H1 (cell line): ENCODE data around the gene LARP4B. TPM values are rescaled to one million over a fixed set of nuclear protein-coding genes. Genes with fewer than 3 reads are reported as not detected.

Experiments used
- CTCF ChIA-PET: fragments of 300-600 bp; sonication (Branson Sonifier 250); formaldehyde crosslinking; loops from one replicate; lab custom pipeline; 2021; ENCODE audit not compliant: partially characterized antibody; lab: Charles Lee
- POLR2A ChIA-PET: fragments of 300-600 bp; sonication (Branson Sonifier 250); formaldehyde crosslinking; loops from one replicate; lab custom pipeline; 2021; ENCODE audit warnings: inconsistent platforms; ENCODE audit not compliant: partially characterized antibody; lab: Charles Lee
- DNase-seq, 2 experiments: peaks; one replicate each; pipeline versions ENCODE4 v3.0.0 to v3.0.0-alpha.2; 2010 to 2022; ENCODE audit warnings: low spot score in 2 of 2, low read depth in 1 of 2, mixed read lengths in 1 of 2
- FAIRE-seq: peaks from 2 replicates; lab custom pipeline; 2011; peaks lifted over from hg19 to GRCh38; lab: Jason Lieb, UNC
- H2AFZ ChIP-seq: 2 replicates; pipeline ENCODE4 v1.8.1; 2012; ENCODE audit warnings: low read length, inconsistent platforms
- H2AK5ac ChIP-seq: 2 replicates; pipeline ENCODE4 v1.6.1; 2013; ENCODE audit warnings: low read depth, low read length
- H2BK120ac ChIP-seq: replicated peaks from 2 replicates; pipeline ENCODE3; 2013; ENCODE audit warnings: low read depth, low read length, inconsistent platforms
- H2BK12ac ChIP-seq: 2 replicates; pipeline ENCODE4 v1.6.1; 2013; ENCODE audit warnings: low read depth, low read length
- H2BK15ac ChIP-seq: 2 replicates; pipeline ENCODE4 v1.6.1; 2013; ENCODE audit warnings: low read length
- H2BK20ac ChIP-seq: 2 replicates; pipeline ENCODE4 v1.6.1; 2013; ENCODE audit warnings: low read length
- H2BK5ac ChIP-seq: 2 replicates; pipeline ENCODE4 v1.6.1; 2013; ENCODE audit warnings: low read depth, low read length
- H3K14ac ChIP-seq: 2 replicates; pipeline ENCODE4 v1.6.1; 2013; ENCODE audit warnings: inconsistent platforms; ENCODE audit not compliant: insufficient read length
- H3K18ac ChIP-seq: 2 replicates; pipeline ENCODE4 v1.6.1; 2013; ENCODE audit warnings: low read length; ENCODE audit errors: extremely low read depth
- H3K23ac ChIP-seq: 2 replicates; pipeline ENCODE4 v1.6.1; 2013; ENCODE audit warnings: inconsistent platforms; ENCODE audit not compliant: insufficient read length
- H3K23me2 ChIP-seq: 2 replicates; pipeline ENCODE4 v1.6.1; 2013; ENCODE audit warnings: low read depth, low read length
- H3K27ac ChIP-seq: 2 replicates; pipeline ENCODE4 v1.6.1; 2011; ENCODE audit warnings: low read depth, low read length, inconsistent platforms
- H3K27me3 ChIP-seq, 4 experiments: replicated peaks in 1 of 4; 1 replicate in 1 of 4; 2 replicates in 3 of 4; pipeline versions ENCODE4 v1.6.1 to v1.8.1; 2011 to 2013; ENCODE audit warnings: low read length in 3 of 4, mild to moderate bottlenecking in 3 of 4, inconsistent platforms in 2 of 4, mixed read lengths in 2 of 4, moderate library complexity in 1 of 4; ENCODE audit not compliant: control insufficient read depth in 3 of 4, insufficient read depth in 3 of 4; ENCODE audit errors: extremely low read depth in 1 of 4
- H3K36me3 ChIP-seq, 4 experiments: 2 replicates each; pipeline versions ENCODE4 v1.6.1 to v1.8.1; 2011 to 2013; ENCODE audit warnings: mild to moderate bottlenecking in 4 of 4, low read length in 3 of 4, moderate library complexity in 2 of 4, control low read depth in 1 of 4, inconsistent platforms in 1 of 4; ENCODE audit not compliant: insufficient read depth in 4 of 4, control insufficient read depth in 2 of 4
- H3K4ac ChIP-seq: replicated peaks from 2 replicates; pipeline ENCODE3; 2013; ENCODE audit warnings: low read length, low read depth, mixed read lengths, inconsistent platforms; ENCODE audit not compliant: insufficient read length
- H3K4me1 ChIP-seq, 4 experiments: replicated peaks in 1 of 4; 1 replicate in 1 of 4; 2 replicates in 3 of 4; pipeline versions ENCODE4 v1.6.1 to v1.8.1; 2011 to 2013; ENCODE audit warnings: low read length in 3 of 4, inconsistent platforms in 2 of 4, mixed read lengths in 1 of 4; ENCODE audit not compliant: insufficient read depth in 4 of 4, control insufficient read depth in 3 of 4
- H3K4me2 ChIP-seq, 2 experiments: 2 replicates each; pipeline versions ENCODE4 v1.6.1 to v1.8.1; 2011 to 2013; ENCODE audit warnings: low read depth in 2 of 2, low read length in 2 of 2, control low read depth in 1 of 2, inconsistent platforms in 1 of 2, mild to moderate bottlenecking in 1 of 2; ENCODE audit not compliant: insufficient read depth in 1 of 2
- H3K4me3 ChIP-seq, 4 experiments: fragments of 200-600, 300-600 bp in 1 of 4; sonication (generic), shearing (Covaris generic), sonication (Bioruptor Twin) in 1 of 4; 2 replicates each; pipeline versions ENCODE4 v1.5.1 to v1.8.1; 2011 to 2016; ENCODE audit warnings: low read length in 4 of 4, low read depth in 3 of 4, control low read depth in 2 of 4, inconsistent platforms in 2 of 4, mild to moderate bottlenecking in 2 of 4, mixed read lengths in 1 of 4, moderate library complexity in 1 of 4; ENCODE audit not compliant: insufficient read depth in 2 of 4; ENCODE audit errors: extremely low read depth in 1 of 4
- H3K56ac ChIP-seq: replicated peaks from 2 replicates; pipeline ENCODE3; 2013; ENCODE audit warnings: low read depth, mild to moderate bottlenecking, mixed read lengths, low read length, inconsistent platforms; ENCODE audit not compliant: insufficient read length
- H3K79me1 ChIP-seq: 2 replicates; pipeline ENCODE4 v1.6.1; 2013; ENCODE audit warnings: low read depth, low read length, control low read depth
- H3K79me2 ChIP-seq, 2 experiments: 2 replicates each; pipeline versions ENCODE4 v1.6.1 to v1.8.1; 2012 to 2013; ENCODE audit warnings: low read length in 2 of 2, mild to moderate bottlenecking in 2 of 2, inconsistent platforms in 1 of 2; ENCODE audit not compliant: insufficient read depth in 2 of 2, control insufficient read depth in 1 of 2
- H3K9ac ChIP-seq, 4 experiments: replicated peaks in 1 of 4; 1 replicate in 1 of 4; 2 replicates in 3 of 4; pipeline versions ENCODE4 v1.6.1 to v1.8.1; 2011 to 2013; ENCODE audit warnings: low read depth in 3 of 4, low read length in 3 of 4, control low read depth in 2 of 4, mild to moderate bottlenecking in 2 of 4, moderate library complexity in 2 of 4, inconsistent platforms in 1 of 4; ENCODE audit errors: extremely low read depth in 1 of 4
- H3K9me3 ChIP-seq, 2 experiments: 2 replicates each; pipeline versions ENCODE4 v1.6.1 to v1.8.1; 2012 to 2013; ENCODE audit warnings: mild to moderate bottlenecking in 2 of 2, moderate library complexity in 2 of 2, control low read depth in 1 of 2, inconsistent platforms in 1 of 2, low read depth in 1 of 2, low read length in 1 of 2, mixed read lengths in 1 of 2; ENCODE audit not compliant: insufficient read depth in 2 of 2
- H4K20me1 ChIP-seq, 2 experiments: replicated peaks in 1 of 2; 2 replicates each; pipeline versions ENCODE3 to v1.8.1; 2011 to 2013; ENCODE audit warnings: inconsistent platforms in 2 of 2, low read length in 2 of 2, mild to moderate bottlenecking in 1 of 2; ENCODE audit not compliant: insufficient read depth in 2 of 2, control insufficient read depth in 1 of 2
- H4K5ac ChIP-seq: 2 replicates; pipeline ENCODE4 v1.6.1; 2013; ENCODE audit warnings: low read length, low read depth, mixed read lengths, inconsistent platforms; ENCODE audit not compliant: insufficient read length
- H4K8ac ChIP-seq: 2 replicates; pipeline ENCODE4 v1.8.0; 2013; ENCODE audit warnings: mild to moderate bottlenecking, moderate library complexity, low read length, inconsistent platforms; ENCODE audit not compliant: insufficient read depth; ENCODE audit errors: extremely low read depth
- H4K91ac ChIP-seq: replicated peaks from 2 replicates; pipeline ENCODE3; 2013; ENCODE audit warnings: low read length, mixed read lengths, inconsistent platforms; ENCODE audit not compliant: insufficient read length
- EGR1 ChIP-seq: IDR thresholded peaks from 2 replicates; pipeline ENCODE4 v1.6.1; 2011; ENCODE audit warnings: low read depth, low read length, borderline replicate concordance
- POLR2A ChIP-seq, 2 experiments: IDR thresholded peaks; 1 replicate in 1 of 2; 2 replicates in 1 of 2; pipeline ENCODE4 v1.6.1; 2011; ENCODE audit warnings: low read depth in 2 of 2, low read length in 2 of 2, mild to moderate bottlenecking in 2 of 2; ENCODE audit errors: control extremely low read depth in 1 of 2
- POLR2AphosphoS5 ChIP-seq: IDR thresholded peaks from 2 replicates; pipeline ENCODE4 v1.6.1; 2011; ENCODE audit warnings: low read depth, low read length
- TBP ChIP-seq: IDR thresholded peaks from 2 replicates; pipeline ENCODE4 v1.6.1; 2011; ENCODE audit warnings: low read depth, low read length, improper control_type of control experiment
- WGBS, 2 experiments: shearing (Covaris generic) in 1 of 2; methylation state at CpG; one replicate each; pipeline versions ENCODE4 v1.1.6 to v1.1.7; 2013 to 2015; ENCODE audit warnings: low lambda C conversion rate in 2 of 2, mixed read lengths in 2 of 2, inconsistent platforms in 1 of 2, low coverage in 1 of 2, missing lambda C conversion rate in 1 of 2; ENCODE audit not compliant: insufficient replicate concordance in 2 of 2, insufficient coverage in 1 of 2, insufficient read length in 1 of 2; ENCODE audit errors: extremely low coverage in 1 of 2, missing lambda C conversion rate in 1 of 2; 5-methylcytosine and 5-hydroxymethylcytosine counted together
- polyA plus RNA-seq, 7 experiments: library from polyadenylated mRNA; depleted of rRNA in 3 of 7; stranded (reverse) in 5 of 7; unstranded in 2 of 7; fragments of >200 nt in 5 of 7; fragments of 200-250 nt in 2 of 7; gene quantifications; 1 replicate in 5 of 7; 2 replicates in 1 of 7; 4 replicates in 1 of 7; pipeline versions ENCODE4 v1.2.1 to v1.2.3, GENCODE V29; 2011 to 2013; ENCODE audit warnings: missing spikeins in 2 of 7, mixed read lengths in 2 of 7
- total RNA-seq: library from RNA; stranded (reverse); fragmentation: NEBNext Ultra II Directional; extraction: Animal tissue kit (Norgen Biotek cat#: 25700); gene quantifications from 2 replicates; pipeline ENCODE4 v1.2.1, GENCODE V29; 2021

LARP4B gene
- total and polyA plus RNA-seq, 2 of the 8 experiments (the other 6 are each of a cell fraction or from before 2014, with no cell fraction given): 20.1 to 78.6 TPM

DNA sequence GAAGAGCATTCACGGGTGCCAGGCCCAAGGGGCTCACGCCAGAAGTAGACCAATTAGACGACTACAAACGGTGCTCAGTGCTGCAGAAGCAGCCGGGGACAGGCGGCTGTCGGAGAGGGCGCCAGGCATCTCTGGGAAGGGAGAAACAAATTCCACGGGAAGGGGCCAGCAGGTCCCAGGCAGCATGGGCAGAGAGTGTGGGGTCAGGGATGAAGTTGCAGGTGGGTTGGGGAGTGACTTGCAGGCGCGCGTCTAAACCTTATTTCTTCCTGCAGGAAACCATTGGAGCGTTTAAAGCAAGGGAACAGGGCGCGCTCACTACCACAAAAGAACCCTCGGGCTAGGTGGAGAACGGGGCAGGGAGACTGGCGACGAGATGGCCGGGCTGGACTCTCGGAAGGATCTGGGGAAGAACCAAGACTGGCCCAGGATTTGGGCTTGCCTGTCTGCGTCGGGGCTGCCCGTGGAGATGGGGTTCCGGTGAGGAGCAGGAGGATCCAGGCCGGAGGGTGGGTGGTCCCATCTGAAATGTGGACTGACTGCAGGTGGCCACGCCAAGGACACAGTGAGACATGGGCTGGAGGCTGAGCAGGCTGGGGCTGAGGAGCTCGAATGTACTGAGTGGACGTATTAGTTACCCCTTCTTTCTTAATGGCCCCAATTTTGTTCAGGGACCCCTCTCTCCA, 125.7 kb downstream of the LARP4B start:
- Histone ChIP-seq H3K4me2 (no peak overlapping the region), H3K23me2 (no peaks in the 10 kb centered on the region), H3K18ac (no peak overlapping the region), H3K27me3 (no peaks in the 10 kb centered on the region), H2BK120ac (no peak overlapping the region), H3K23ac (no peak overlapping the region), H3K4me3 (no peak overlapping the region), H2BK15ac (no peak overlapping the region), H3K9ac (no peak overlapping the region), H4K91ac (no peak overlapping the region), H3K14ac (no peak overlapping the region), H2BK5ac (no peak overlapping the region), H2AFZ (no peak overlapping the region), H4K8ac (no peak overlapping the region), H3K56ac (no peak overlapping the region), H2AK5ac (no peak overlapping the region), H3K9me3 (no peaks in the 10 kb centered on the region), H4K5ac (no peak overlapping the region), H3K27ac (no peak overlapping the region), H3K4me1 (peaks cover 0 to 6% (median 0%) of the 10 kb centered on the region in 4 experiments; a peak in 2 of 7 replicates), H2BK12ac (no peak overlapping the region), H3K4ac (no peak overlapping the region), H3K79me1 (no peaks in the 10 kb centered on the region), H3K79me2 (no peaks in the 10 kb centered on the region), H4K20me1 (peaks cover 0 to 10% of the 10 kb centered on the region in 2 experiments), H3K36me3 (peaks cover 4 to 29% (median 12%) of the 10 kb centered on the region in 4 experiments; a peak in 5 of 8 replicates), H2BK20ac (no peak overlapping the region)
- POLR2A ChIA-PET: interaction anchor here (1.2 kb wide), 1 partner anchor 20 kb away, joined by 3 read pairs; no protein-coding TSS in a partner anchor
- FAIRE-seq (no peak), DNase-seq (peak in 1 of 2 experiments; percentile 50)
- WGBS, 2 experiments: 93% methylated on average over 29 of the region's 29 CpGs; no CpG with 5 or more reads in 1 of the 2 experiments
- TF ChIP-seq TBP (no peak), EGR1 (no peak), POLR2A (IDR thresholded peaks at IDR 0.05; ENCODE audit: control extremely low read depth in 1 of 2, low read depth in 2 of 2, low read length in 2 of 2) (peak in 1 of 2 experiments; percentile 46; a peak in 1 of 3 replicates), POLR2AphosphoS5 (0 out of 2 replicates have a peak, but pooled peaks have one; percentile 24)
- CTCF ChIA-PET: no interaction called here
